ENCODE results near the gene CD200. TPM values are rescaled to one million over a fixed set of nuclear protein-coding genes. Genes with fewer than 3 reads are reported as not detected.

The CD200 gene
- total RNA-seq, 1 experiment from 2014 or later, result 46.8 TPM

- TF ChIP-seq ZBTB43 (CRISPR knock-in tag; IDR thresholded peaks at IDR 0.05) (no peak), ZNF138 (CRISPR knock-in tag; conservative IDR thresholded peaks at IDR 0.05) (no peak), PRRX2 (CRISPR knock-in tag; IDR thresholded peaks at IDR 0.05) (no peak), MXD4 (CRISPR knock-in tag; IDR thresholded peaks at IDR 0.05; ENCODE audit: borderline replicate concordance) (no peak), ERG (CRISPR knock-in tag; IDR thresholded peaks at IDR 0.05) (no peak), STAT6 (CRISPR knock-in tag; conservative IDR thresholded peaks at IDR 0.05; ENCODE audit: low read depth) (no peak)
Observed at GRCh38 chr3:112345681-112346080, 12.7 kb downstream of the CD200 start (continued).

GRCh38 chr3:112346491-112347122 lies 13.7 kb downstream of the CD200 start:
- Mint-ChIP-seq H3K27me3 (ENCODE audit: low read depth) (no peaks in the 10 kb centered on the region), H3K4me1 (peaks cover 61% of the 10 kb centered on the region), H3K27ac (peak overlapping the region; percentile 48), H3K9me3 (peaks cover 6% of the 10 kb centered on the region), H3K4me3 (no peak overlapping the region), H3K36me3 (peaks cover 81% of the 10 kb centered on the region)
- ATAC-seq (no peak), DNase-seq (ENCODE audit: low spot score) (no peak)
- CTCF ChIA-PET, result no interaction called here
- POLR2A ChIA-PET, result interaction anchor here (0.7 kb wide), 1 partner anchor 57 kb away, joined by 9 read pairs; no protein-coding TSS in a partner anchor
- TF ChIP-seq PRRX2 (CRISPR knock-in tag; IDR thresholded peaks at IDR 0.05) (no peak), SMAD3 (CRISPR knock-in tag; IDR thresholded peaks at IDR 0.05; ENCODE audit: borderline replicate concordance) (no peak), SMAD4 (CRISPR knock-in tag; IDR thresholded peaks at IDR 0.05) (no peak), RELA (CRISPR knock-in tag; IDR thresholded peaks at IDR 0.05; ENCODE audit: borderline replicate concordance) (no peak), ZNF138 (CRISPR knock-in tag; conservative IDR thresholded peaks at IDR 0.05) (no peak), ZNF671 (CRISPR knock-in tag; IDR thresholded peaks at IDR 0.05) (no peak), JAZF1 (CRISPR knock-in tag; IDR thresholded peaks at IDR 0.05) (no peak), ERG (CRISPR knock-in tag; IDR thresholded peaks at IDR 0.05) (no peak), USF2 (CRISPR knock-in tag; IDR thresholded peaks at IDR 0.05) (no peak), NFATC4 (CRISPR knock-in tag; IDR thresholded peaks at IDR 0.05) (no peak), TEAD4 (CRISPR knock-in tag; IDR thresholded peaks at IDR 0.05) (no peak), ZNF425 (CRISPR knock-in tag; conservative IDR thresholded peaks at IDR 0.05) (no peak), FOXJ3 (CRISPR knock-in tag; IDR thresholded peaks at IDR 0.05; ENCODE audit: borderline replicate concordance) (no peak), ZNF512 (CRISPR knock-in tag; IDR thresholded peaks at IDR 0.05; ENCODE audit: borderline replicate concordance) (no peak), FOXP4 (CRISPR knock-in tag; IDR thresholded peaks at IDR 0.05) (no peak), E2F4 (CRISPR knock-in tag; IDR thresholded peaks at IDR 0.05; ENCODE audit: borderline replicate concordance, low read depth) (no peak), JUN (CRISPR knock-in tag; IDR thresholded peaks at IDR 0.05) (no peak)

Data from WTC11 (cell line).